Measurements from ENCODE around the gene TMEM203. TPM values are rescaled to one million over a fixed set of nuclear protein-coding genes. Genes with fewer than 3 reads are reported as not detected.

The TMEM203 gene
- total and polyA plus RNA-seq, 2 experiments from 2014 or later: 32.7 to 53.4 TPM

DNA sequence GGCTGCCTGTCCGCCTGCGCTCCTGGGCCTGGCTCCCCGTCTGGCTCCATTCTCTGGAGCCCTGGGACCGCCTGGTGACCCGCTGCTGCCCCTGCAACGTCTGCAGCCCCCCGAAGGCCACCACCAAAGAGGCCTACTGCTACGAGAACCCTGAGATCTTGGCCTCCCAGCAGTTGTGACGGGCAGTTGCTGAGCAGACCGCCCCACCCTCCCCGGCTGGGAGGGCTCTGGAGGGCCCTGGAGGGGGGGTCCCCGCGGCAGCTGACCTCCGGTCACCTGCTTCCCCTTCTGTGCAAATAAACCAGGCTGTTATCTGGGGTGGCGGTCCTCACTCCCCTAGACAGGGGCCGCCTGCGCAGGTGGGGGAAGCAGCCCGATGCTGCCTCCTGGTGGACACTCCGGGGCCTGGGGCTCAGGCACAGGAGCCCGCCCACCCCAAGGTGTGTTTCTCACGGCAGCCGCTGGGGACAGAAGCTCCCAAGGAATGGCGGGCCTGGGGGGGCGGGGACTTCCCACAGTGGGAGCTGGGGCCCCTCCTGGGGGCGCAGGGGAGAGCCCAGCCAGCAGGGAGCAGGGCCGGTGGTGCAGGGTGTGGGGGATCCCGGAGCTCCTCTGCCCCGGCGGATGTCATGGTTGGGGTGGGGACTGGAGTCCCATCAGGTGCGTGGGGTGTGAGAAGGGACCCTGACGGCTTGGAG lies 30.9 kb upstream of the TMEM203 start:
- no peaks in the 10 kb centered on the region for H3K27me3 ChIP-seq (ENCODE audit: insufficient read depth)
- H3F3A ChIP-seq (replicated peaks; ENCODE audit: low read depth): 0 out of 2 replicates have a peak, but pooled peaks cover 3% of the 10 kb centered on the region
- peaks cover 7% of the 10 kb centered on the region for H3K36me3 Mint-ChIP-seq (ENCODE audit: low read depth)
- H3K9me3 Mint-ChIP-seq: no peaks in the 10 kb centered on the region
- H3K4me1 Mint-ChIP-seq: peaks cover 18% of the 10 kb centered on the region
- peaks cover 13% of the 10 kb centered on the region; the same call in 1 of the 2 replicates for H3K4me1 ChIP-seq (ENCODE audit: insufficient read depth)
- peak overlapping the region; percentile 68 for H3K4me2 ChIP-seq
- no peak overlapping the region for H2AFZ ChIP-seq
- TF ChIP-seq POLR2AphosphoS5 (IDR thresholded peaks at IDR 0.05; ENCODE audit: low read depth) (peak; percentile 52), ZNF114 (CRISPR knock-in tag; IDR thresholded peaks at IDR 0.05) (no peak)
- TF ChIP-seq, protein P1, sequence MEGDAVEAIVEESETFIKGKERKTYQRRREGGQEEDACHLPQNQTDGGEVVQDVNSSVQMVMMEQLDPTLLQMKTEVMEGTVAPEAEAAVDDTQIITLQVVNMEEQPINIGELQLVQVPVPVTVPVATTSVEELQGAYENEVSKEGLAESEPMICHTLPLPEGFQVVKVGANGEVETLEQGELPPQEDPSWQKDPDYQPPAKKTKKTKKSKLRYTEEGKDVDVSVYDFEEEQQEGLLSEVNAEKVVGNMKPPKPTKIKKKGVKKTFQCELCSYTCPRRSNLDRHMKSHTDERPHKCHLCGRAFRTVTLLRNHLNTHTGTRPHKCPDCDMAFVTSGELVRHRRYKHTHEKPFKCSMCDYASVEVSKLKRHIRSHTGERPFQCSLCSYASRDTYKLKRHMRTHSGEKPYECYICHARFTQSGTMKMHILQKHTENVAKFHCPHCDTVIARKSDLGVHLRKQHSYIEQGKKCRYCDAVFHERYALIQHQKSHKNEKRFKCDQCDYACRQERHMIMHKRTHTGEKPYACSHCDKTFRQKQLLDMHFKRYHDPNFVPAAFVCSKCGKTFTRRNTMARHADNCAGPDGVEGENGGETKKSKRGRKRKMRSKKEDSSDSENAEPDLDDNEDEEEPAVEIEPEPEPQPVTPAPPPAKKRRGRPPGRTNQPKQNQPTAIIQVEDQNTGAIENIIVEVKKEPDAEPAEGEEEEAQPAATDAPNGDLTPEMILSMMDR (conservative IDR thresholded peaks at IDR 0.05; ENCODE audit: low read depth in 2 of 2): peak; percentile 91 to 95
- TF ChIP-seq, protein P2, sequence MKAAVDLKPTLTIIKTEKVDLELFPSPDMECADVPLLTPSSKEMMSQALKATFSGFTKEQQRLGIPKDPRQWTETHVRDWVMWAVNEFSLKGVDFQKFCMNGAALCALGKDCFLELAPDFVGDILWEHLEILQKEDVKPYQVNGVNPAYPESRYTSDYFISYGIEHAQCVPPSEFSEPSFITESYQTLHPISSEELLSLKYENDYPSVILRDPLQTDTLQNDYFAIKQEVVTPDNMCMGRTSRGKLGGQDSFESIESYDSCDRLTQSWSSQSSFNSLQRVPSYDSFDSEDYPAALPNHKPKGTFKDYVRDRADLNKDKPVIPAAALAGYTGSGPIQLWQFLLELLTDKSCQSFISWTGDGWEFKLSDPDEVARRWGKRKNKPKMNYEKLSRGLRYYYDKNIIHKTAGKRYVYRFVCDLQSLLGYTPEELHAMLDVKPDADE (IDR thresholded peaks at IDR 0.05): no peak
- ATAC-seq (peak; percentile 57), DNase-seq (ENCODE audit: low spot score) (peak; percentile 94)
- peaks cover 15% of the 10 kb centered on the region for H3K79me2 ChIP-seq (replicated peaks; ENCODE audit: insufficient read depth)
- H4K20me1 ChIP-seq (replicated peaks; ENCODE audit: insufficient read depth): no peaks in the 10 kb centered on the region; the same call in 1 of the 2 replicates
- no peak overlapping the region for H3K27ac Mint-ChIP-seq
- no peaks in the 10 kb centered on the region for H3K36me3 ChIP-seq (ENCODE audit: insufficient read depth)
- H3K27ac ChIP-seq (ENCODE audit: low read depth): no peak overlapping the region
- H3K4me3 Mint-ChIP-seq: no peak overlapping the region
- H3K4me3 ChIP-seq: peak overlapping the region; percentile 35; the same call in 1 of the 2 replicates
- peaks cover 10% of the 10 kb centered on the region for H3K27me3 Mint-ChIP-seq (ENCODE audit: insufficient read depth, low read depth, poor library complexity)
- no peaks in the 10 kb centered on the region for H3K9me2 ChIP-seq (ENCODE audit: insufficient read depth)

DNA sequence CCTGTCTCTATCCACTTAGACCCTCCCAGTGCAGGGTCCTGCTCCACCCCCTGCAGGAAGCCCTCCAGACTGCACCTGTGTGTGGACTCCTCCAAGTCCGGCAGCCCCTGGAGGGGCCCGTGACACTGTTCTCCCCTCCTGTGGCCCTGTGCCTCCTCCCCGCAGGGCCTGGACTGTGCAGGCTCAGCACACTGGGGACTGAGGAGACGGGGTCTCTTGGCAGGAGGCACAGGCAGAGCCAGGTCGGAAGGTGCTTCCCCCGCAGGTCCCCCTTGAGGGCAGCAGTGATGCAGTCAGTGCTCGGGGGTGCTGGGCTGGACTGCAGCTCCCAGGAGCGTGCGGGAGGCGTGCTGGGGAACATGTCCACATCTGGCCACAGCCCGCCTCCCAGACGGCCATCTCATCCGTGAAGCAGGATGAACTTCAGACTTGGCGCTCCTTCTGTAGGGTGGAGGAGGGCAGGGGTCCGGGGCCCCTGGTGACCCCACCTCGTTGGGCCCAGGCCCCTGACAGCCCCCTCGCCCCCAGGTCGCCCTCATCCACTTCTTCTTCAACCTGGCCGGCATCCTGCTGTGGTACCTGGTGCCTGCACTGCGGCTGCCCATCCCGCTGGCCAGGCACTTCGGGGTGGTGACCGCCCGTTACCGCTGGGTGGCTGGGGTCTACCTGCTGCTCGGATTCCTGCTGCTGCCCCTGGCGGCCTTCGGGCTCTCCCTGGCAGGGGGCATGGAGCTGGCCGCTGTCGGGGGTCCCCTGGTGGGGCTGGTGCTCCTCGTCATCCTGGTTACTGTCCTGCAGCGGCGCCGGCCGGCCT lies 30.2 kb upstream of the TMEM203 start:
- Histone ChIP-seq H4K20me1 (replicated peaks; ENCODE audit: insufficient read depth) (no peaks in the 10 kb centered on the region; the same call in 1 of the 2 replicates), H2AFZ (no peak overlapping the region), H3K4me3 (no peak overlapping the region; the same call in 1 of the 2 replicates), H3F3A (replicated peaks; ENCODE audit: low read depth) (0 out of 2 replicates have a peak, but pooled peaks cover 3% of the 10 kb centered on the region), H3K9me2 (ENCODE audit: insufficient read depth) (no peaks in the 10 kb centered on the region), H3K27me3 (ENCODE audit: insufficient read depth) (no peaks in the 10 kb centered on the region), H3K4me2 (no peak overlapping the region; the same call in 1 of the 2 replicates), H3K79me2 (replicated peaks; ENCODE audit: insufficient read depth) (peaks cover 15% of the 10 kb centered on the region), H3K27ac (ENCODE audit: low read depth) (no peak overlapping the region), H3K36me3 (ENCODE audit: insufficient read depth) (no peaks in the 10 kb centered on the region), H3K4me1 (ENCODE audit: insufficient read depth) (peaks cover 13% of the 10 kb centered on the region; the same call in 1 of the 2 replicates)
- H3K4me3 Mint-ChIP-seq: no peak overlapping the region
- H3K27me3 Mint-ChIP-seq (ENCODE audit: insufficient read depth, low read depth, poor library complexity): peaks cover 10% of the 10 kb centered on the region
- ATAC-seq: peak; percentile 17
- H3K36me3 Mint-ChIP-seq (ENCODE audit: low read depth): peaks cover 3% of the 10 kb centered on the region; the same call in 1 of the 3 replicates
- TF ChIP-seq ZNF114 (CRISPR knock-in tag; IDR thresholded peaks at IDR 0.05): no peak
- TF ChIP-seq, protein P1 (conservative IDR thresholded peaks at IDR 0.05; ENCODE audit: low read depth in 2 of 2): peak; percentile 22 to 43; a peak in 3 of 4 replicates
- H3K27ac Mint-ChIP-seq: no peak overlapping the region
- no peaks in the 10 kb centered on the region for H3K9me3 Mint-ChIP-seq
- H3K4me1 Mint-ChIP-seq: peaks cover 18% of the 10 kb centered on the region
- DNase-seq (ENCODE audit: low spot score): peak; percentile 66
